Effector CD8-positive, alpha-beta T cell (primary cell): ENCODE measurements around the gene HNRNPH1.
"Not testable (repeated sequence)": the region's sequence is repeated elsewhere in the genome, so short reads cannot be mapped to it uniquely, and the experiment has no call there.

Experiments
- DNase-seq: peaks from one replicate; lab custom pipeline; 2025; lab: John Stamatoyannopoulos, UW
- total RNA-seq, 4 experiments: gene quantifications; one replicate each; lab custom pipeline; 2026; lab: John Stamatoyannopoulos, UW

HNRNPH1 gene, protein sequence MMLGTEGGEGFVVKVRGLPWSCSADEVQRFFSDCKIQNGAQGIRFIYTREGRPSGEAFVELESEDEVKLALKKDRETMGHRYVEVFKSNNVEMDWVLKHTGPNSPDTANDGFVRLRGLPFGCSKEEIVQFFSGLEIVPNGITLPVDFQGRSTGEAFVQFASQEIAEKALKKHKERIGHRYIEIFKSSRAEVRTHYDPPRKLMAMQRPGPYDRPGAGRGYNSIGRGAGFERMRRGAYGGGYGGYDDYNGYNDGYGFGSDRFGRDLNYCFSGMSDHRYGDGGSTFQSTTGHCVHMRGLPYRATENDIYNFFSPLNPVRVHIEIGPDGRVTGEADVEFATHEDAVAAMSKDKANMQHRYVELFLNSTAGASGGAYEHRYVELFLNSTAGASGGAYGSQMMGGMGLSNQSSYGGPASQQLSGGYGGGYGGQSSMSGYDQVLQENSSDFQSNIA
- total RNA-seq = 1,033 to 1,302 (median 1,117) reads per million in 4 experiments

DNA sequence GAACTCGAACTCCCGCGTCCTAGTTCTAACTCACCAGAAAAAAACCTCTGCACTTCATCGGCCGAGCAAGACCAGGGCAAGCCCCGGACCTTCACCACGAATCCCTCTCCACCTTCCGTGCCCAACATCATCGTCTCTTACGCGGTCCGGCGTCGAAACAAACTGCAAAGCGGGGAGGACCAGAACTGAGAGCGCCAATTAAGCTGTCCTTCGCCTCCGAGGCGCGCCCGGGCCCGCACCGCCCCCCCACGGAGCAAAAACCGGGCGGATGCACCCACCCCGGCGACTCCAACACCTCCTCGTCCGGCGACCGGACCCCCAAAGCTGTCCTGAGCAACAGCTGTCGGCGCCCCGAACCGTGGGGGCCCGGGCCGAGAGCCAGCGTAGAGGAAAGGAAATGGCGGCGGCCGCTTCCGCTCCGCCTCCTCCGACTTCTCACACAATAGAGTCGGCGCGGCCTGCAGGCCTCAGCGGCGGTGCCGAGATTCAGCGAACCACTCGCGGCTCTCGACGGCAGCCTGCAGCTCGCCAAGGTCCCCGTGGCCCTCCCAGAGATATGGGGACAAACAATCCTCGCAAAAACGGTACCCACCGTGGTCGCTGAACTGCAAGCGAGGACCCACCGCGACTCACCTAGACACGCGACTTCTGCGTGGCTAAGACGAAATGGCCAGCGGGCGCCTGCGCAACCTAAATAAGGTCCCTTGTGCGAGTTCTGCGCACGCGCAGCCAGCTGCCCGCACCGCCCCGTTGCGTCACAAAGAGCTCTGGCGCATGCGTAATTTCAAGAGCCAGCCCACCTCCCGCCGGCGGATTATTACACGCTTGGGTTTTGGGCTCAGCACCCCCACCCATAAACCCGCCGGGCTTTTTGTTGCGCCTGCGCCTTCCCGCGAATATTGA, at the start of gene HNRNPH1:
Gene HNRNPH1 (minus strand): TSS at position 669 of the 903 bp plus-strand sequence. CDS start 538 bp downstream, at position 131.
- DNase-seq = peak; percentile 98

DNA sequence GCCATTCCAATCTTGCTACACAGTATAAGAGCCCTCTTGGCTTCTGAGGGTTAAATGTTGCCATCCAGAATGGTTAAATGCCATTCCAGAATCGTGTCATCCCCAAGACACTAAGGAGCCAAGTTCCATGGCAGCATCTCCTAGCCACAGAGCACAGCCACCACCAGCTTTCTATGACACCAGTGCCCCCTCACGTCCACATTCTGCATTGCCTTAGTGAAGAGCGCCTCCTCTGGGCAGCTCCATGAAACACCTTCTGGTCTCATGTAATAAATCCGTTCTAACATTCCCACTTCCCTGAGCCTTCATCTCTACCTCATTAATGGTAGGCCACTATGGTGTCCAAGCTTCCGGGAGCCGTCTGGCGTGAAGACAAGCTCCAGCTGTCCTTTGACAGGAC, 44.9 kb upstream of the HNRNPH1 start:
- DNase-seq = peak; percentile 4

DNA sequence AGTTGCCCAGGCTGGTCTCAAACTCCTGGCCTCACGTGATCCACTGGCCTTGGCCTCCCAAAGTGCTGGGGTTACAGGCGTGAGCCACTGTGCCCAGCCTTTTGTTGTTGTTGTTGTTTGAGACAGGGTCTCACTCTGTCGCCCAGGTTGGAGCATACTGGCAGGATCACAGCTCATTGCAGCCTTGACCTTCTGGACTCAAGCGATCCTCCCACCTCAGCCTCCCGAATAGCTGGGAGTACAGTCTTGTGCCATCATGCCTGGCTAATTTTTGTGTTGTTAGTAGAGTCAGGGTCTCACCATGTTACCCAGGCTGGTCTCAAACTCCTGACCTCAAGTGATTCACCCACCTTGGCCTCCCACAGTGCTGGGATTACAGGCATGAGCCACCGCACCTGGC, 38.2 kb upstream of the HNRNPH1 start:
- DNase-seq = not testable (repeated sequence)

DNA sequence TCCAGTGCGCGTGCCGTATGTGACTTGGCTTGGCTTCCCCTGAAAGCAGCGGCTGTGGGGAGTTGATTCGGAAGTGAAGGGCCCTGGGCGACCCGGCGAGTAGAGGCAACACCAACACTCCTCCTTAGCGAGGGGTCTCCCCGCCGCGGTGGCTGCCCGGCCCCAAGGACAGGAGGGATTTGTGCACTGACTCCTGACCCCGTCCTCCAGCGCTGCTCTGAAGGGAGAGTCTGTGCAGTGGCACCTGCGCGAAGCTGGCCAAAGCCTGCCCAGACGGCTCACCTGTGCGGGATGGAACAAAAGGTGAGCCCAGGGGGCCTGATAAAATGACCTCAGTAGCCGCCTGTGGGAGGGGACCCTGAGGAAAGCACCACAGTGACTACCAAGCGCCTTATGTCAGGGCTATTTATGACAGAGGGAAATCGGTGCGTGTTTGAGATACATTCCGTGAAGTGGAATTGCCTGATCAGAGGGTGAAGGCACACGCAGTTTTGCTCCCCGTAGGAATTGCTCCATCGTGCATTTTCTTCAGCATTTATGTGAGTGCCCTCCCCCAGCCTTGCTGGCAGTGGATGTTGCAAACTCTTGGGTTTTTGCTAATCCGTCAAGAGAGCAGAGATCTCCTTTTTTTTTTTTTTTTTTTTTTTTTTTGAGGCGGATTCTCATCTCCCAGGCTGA, 34.8 kb upstream of the HNRNPH1 start:
- DNase-seq = not testable (repeated sequence)

DNA sequence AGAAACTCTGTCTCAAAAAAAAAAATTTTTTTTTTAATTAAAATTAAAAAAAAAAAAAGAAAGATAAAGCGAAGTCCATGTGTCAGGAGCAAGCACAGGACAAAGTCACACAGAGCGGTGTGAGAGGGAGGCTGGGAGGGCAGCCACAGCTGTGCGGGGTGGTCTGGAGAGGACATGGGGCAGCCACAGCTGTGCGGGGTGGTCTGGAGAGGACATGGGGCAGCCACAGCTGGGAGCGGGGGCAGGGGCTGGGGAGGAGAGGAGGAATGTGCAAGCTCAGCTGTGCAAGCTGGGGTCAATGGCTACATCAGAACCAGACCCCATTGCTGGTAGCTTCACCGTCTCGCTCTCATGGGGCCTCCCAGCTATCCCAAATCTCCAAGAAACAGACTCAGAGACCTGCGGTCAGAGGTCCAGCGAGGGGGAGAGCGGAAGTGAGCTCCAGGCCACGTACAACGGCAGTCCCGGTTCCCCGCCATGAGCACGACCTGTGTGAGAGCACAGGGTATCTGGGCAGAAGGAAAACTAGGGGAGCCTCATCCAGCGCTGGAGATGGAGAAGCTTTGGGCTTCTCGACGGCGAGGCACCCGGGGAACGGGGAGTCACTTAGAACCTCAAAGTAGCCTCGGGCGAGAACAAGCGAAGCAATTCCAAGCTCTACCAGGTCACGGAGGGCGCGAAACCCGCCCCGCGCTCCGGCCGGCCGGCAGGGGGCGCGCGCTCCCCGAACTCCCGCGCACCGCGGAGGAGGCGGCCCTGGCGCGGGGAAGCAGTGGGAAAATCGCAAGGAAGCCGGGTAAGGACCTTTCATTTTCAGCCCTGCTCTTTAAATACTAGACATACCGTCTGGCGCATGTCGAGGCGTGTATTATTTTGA, 34.1 kb upstream of the HNRNPH1 start:
- DNase-seq = not testable (repeated sequence)

DNA sequence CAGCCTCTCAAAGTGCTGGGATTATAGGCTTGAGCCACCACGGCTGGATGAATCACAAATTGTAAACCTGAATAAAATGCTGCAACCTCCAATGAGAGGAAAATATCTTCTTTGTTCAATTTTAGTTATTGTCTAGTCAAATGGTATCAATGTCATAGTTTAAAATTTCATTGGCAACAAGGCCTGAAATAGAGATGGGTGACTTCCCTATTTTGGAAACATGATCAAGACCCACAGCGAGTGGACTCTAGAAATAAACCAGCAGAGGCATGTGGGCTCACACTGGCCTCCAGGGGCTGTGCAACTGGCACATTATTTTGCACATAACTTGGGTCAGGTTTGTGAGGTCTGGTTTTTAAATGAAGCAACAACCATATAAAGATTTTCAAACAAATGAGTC, 29.7 kb upstream of the HNRNPH1 start:
- DNase-seq = not testable (repeated sequence)

DNA sequence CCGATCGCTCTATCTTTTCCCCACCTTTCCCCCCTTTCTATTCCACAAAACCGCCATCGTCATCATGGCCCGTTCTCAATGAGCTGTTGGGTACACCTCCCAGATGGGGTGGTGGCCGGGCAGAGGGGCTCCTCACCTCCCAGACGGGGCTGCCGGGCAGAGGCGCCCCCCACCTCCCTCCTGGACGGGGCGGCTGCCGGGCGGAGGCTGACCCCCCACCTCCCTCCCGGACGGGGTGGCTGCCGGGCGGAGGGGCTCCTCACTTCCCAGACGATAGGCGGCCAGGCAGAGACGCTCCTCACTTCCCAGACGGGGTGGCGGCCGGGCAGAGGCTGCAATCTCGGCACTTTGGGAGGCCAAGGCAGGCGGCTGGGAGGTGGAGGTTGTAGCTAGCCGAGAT, 26.8 kb upstream of the HNRNPH1 start:
- DNase-seq = not testable (repeated sequence)

DNA sequence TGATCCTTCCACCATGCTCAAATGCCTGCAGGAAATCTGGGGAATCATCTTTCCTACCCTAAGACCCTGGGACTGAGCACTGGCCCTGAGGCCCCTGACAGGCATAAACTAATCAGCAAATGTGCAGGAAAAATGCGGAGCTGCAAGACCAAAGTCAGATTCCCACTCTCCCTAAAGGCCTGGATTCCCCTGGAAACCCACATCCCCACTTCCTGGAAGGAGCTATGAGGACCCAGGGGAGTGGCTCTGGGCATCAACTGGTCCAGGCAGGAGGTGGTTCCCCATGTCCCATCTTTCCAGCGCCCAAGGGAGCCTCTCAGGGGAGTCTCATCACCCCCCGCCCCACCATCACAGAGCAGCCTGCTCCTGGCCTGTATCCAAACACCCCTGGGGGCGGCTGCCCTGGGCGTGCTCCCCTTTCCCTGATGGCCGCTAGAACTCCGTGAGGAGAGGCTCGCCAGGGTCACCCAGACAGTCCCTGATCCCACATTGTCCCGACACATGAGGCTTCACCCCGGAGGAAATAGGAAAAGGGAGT, 25.8 kb upstream of the HNRNPH1 start:
- DNase-seq = not testable (repeated sequence)

DNA sequence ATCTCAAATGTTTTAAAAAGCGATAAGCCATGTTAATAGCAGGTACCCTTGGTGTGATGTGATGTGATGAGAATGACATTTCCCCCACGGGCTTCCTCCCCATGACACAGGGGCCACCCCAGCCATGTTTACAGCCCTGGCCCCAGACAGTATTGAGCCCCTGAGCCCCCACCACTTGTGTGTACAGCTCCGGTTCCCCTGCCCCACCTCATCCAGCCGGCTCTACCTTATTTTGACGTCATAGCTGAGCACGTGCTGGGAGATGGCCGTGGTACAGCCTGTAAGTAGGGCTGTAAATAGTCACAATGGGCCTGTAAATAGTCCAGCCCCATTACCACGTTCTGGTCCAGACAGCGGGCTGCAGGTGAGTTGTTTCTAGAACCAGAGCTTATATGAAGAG, 24.9 kb upstream of the HNRNPH1 start:
- no peak for DNase-seq

DNA sequence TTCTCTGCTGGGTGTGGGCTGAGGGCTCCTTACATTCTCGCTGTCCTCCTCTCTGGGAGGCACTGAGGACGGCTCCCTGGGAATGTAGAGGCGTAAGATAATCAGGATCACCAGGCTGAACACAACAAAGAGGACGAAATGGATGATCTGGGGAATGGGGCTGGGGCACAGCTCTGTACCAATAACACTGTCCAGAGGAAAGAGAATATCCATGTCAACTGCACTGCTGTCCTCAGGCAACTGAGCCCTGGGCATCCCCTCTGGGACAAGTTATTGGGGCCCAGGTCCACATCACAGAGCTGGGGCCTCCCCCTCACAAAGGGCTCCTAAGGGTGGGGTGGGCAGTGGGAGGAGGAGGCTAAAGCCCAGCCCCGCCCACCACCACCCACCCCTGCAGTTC, 21.3 kb upstream of the HNRNPH1 start:
- not testable (repeated sequence) for DNase-seq

DNA sequence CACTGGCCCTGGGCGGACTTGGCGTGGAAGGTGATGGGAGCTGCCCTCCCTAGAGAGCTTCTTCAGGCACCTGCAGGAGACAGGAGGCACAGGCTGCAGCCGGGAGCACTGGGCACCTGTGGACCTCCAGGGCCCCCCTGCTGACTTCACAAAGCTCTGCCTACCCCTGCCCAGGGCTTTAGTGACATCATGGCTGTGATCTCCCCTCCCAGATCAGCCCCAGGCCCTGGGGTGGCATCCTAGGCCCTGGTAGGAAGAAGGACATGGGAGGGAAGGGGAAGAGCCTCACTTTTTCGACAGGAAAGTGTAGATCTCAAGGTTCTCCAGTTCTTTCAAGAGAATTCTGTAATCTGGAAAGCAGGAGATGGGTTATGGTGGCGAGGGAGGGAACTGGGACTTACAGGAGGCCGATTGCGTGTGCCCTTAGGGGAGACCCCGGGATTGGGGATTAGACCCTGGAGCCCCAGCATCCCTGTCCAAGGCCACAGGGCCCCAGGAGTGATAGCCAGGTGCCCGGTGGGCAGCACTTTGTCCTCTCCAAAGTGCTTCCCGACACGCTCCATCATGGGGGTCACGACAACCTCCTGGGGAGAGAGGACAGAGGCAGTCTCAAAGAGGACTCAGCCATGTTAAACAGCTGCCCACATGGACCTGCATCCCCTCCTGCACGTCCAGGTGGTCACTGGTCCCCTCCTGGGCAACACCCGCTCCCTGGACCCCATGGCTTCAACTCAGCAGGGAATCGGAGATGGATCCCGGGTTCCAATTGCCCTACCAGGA, 19.9 kb upstream of the HNRNPH1 start:
- DNase-seq = not testable (repeated sequence)

DNA sequence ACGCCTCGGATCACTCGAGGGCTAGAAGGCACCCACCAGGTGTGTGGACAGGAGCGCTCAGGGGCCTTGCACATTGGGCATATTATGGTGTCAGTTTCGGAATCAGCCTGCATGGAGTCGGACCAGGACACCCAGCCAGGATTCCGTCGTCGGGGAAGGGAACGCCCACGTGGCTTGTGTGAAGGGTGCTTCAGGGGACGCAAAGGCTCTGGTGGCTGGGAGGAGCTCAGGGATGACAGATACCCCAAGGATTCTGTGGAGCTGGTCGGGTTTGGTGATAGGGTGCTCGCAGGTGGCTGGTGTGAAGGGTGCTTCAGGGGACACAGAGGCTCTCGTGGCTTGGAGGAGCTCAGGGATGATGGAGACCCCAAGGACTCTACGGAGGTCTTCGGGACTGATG, 19.2 kb upstream of the HNRNPH1 start:
- DNase-seq = not testable (repeated sequence)

DNA sequence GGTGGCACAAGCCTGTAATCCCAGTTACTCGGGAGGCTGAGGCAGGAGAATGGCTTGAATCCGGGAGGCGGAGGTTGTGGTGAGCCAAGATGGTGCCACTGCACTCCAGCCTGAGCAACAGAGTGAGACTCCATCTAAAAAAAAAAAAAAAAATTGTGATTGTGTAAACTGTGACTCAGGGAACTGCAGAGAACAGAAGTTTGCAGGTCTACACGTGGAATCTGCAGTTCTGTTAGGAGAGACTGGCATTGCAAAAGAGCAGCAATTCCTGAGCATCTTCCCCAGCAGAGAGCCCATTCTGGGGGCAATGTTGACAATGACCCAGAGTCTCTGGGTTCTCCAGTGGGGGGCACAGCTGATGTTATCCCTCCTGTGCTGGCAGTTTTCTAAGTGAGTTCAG, 18.3 kb upstream of the HNRNPH1 start:
- DNase-seq = not testable (repeated sequence)

DNA sequence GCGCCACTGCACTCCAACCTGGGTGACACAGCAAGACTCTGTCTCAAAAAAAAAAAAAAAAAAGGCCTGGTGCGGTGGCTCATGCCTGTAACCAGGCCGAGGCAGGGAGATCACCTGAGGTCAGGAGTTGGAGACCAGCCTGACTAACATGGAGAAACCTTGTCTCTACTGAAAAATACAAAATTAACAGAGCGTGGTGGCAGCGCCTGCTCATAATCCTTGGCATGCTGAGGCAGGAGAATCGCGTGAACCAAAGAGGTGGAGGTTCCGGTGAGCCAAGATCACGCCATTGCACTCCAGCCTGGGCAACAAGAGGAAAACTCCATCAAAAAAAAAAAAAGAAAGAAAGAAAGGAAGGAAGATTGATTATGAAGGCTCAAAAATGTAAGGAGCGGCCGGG, 15.8 kb upstream of the HNRNPH1 start:
- DNase-seq = not testable (repeated sequence)

DNA sequence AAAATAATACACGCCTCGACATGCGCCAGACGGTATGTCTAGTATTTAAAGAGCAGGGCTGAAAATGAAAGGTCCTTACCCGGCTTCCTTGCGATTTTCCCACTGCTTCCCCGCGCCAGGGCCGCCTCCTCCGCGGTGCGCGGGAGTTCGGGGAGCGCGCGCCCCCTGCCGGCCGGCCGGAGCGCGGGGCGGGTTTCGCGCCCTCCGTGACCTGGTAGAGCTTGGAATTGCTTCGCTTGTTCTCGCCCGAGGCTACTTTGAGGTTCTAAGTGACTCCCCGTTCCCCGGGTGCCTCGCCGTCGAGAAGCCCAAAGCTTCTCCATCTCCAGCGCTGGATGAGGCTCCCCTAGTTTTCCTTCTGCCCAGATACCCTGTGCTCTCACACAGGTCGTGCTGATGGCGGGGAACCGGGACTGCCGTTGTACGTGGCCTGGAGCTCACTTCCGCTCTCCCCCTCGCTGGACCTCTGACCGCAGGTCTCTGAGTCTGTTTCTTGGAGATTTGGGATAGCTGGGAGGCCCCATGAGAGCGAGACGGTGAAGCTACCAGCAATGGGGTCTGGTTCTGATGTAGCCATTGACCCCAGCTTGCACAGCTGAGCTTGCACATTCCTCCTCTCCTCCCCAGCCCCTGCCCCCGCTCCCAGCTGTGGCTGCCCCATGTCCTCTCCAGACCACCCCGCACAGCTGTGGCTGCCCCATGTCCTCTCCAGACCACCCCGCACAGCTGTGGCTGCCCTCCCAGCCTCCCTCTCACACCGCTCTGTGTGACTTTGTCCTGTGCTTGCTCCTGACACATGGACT, 11.1 kb upstream of the HNRNPH1 start:
- not testable (repeated sequence) for DNase-seq

DNA sequence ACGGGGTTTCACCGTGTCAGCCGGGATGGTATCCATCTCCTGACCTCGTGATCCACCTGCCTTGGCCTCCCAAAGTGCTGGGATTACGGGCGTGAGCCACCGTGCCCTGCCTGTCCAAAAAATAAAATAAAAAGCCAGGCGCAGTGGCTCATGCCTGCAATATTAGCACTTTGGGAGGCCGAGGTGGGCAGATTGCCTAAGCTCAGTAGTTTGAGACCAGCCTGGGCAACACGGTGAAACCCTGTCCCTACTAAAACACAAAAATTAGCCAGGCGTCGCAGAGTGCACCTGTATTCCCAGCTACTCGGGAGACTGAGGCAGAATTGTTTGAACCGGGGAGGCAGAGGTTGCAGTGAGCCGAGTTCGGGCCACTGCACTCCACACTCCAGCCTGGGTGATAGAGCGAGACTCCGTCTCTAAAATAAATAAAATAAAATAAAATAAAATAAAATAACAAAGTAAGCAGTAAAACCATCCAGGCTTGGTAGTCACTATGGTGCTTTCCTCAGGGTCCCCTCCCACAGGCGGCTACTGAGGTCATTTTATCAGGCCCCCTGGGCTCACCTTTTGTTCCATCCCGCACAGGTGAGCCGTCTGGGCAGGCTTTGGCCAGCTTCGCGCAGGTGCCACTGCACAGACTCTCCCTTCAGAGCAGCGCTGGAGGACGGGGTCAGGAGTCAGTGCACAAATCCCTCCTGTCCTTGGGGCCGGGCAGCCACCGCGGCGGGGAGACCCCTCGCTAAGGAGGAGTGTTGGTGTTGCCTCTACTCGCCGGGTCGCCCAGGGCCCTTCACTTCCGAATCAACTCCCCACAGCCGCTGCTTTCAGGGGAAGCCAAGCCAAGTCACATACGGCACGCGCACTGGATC, 10.3 kb upstream of the HNRNPH1 start:
- not testable (repeated sequence) for DNase-seq

DNA sequence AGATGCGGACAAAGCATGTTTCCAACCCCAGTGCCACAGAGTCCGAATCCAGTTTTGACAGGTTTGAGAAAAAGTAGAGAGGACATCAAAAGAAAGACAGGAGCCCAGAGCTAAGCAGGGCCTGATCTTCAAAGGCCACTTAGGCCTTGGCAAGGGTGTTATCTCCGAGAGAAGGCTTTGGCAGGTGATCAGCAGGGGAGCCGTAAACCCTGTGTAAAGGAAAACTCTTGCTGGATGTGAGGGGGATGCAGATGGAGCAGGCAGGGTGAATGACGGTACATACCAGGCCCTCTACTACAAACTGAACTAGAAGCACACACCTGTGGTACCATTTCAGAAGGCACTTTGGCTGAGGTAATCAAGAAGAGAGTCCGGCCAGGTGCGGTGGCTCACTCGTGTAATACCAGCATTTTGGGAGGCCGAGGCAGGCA, 1.4 kb upstream of the HNRNPH1 start:
- no peak for DNase-seq
